GM18868 (cell line): Measurements from ENCODE around the gene GC.
"Not testable (repeated sequence)": the region's sequence is repeated elsewhere in the genome, so short reads cannot be mapped to it uniquely, and the experiment has no call there.

Experiments used
- ATAC-seq: cut with Tn5 transposase; IDR thresholded peaks from one replicate; pipeline ENCODE4 v1.9.1; 2021; ENCODE audit warnings: mild to moderate bottlenecking, moderate library complexity; ENCODE audit not compliant: unreplicated experiment

GC gene

DNA sequence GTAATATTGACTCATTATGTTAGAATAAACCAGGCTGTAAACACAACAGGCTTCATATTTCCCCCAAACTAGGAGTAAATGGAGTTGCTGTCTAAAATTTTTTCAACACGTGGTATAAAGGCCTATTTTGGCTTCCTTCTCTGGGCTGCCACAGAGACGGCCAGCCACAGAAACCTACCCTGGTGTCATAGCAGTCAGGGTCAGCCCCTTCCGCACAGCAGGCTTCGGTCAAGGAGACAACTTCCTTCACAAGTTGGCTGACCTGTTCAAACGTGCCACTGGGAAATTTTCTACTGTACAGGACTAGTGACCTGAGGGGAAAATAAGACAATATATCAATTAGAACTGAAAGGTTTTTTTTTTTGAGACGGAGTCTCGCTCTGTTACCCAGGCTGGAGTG, 15.8 kb downstream of the GC start:
- no peak for ATAC-seq

DNA sequence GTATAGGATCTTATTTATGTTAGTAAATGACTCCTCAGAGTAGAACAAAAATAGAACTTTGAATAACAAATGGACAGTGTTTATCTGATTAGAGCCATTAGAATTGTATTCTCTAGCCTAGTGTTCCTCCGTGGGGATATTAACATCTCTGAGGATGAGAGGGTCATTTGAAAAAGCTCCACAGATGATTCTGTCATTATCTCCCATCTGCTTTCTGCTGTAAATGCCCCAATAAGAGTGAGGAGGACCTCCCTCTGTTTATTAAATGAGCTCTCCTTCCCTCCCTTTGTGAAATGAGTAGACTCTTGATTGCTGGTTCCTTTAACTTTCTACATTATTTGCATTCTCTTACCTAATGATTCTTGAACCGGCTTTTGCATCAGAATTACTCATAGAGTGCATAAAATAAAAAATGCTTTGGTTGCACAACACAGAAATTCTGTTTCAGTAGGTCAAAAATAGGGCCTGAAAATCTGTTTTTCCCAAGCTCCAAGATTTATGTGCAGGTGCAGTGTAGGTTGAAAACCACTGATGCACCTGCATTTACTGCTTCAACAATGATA, 18.0 kb downstream of the GC start:
- no peak for ATAC-seq

DNA sequence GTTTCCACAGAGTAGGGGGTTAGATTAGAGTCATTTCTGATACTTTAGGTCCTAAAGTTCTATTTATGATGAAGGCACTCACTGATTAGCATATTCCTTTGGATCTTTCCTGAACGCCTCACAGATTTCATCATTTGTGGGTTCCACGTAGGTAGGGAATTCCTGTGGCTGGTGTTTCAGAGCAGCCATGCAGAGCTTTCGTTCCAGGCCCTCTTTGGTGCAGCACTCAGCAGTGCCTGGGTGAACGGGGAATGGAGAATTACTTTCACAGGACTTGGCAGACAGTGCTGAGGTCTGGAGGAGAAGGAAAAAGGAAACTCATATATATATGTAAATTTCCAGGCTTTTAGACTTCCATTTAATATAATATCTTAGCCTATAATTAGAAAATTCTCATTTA, 18.5 kb downstream of the GC start:
- no peak for ATAC-seq

DNA sequence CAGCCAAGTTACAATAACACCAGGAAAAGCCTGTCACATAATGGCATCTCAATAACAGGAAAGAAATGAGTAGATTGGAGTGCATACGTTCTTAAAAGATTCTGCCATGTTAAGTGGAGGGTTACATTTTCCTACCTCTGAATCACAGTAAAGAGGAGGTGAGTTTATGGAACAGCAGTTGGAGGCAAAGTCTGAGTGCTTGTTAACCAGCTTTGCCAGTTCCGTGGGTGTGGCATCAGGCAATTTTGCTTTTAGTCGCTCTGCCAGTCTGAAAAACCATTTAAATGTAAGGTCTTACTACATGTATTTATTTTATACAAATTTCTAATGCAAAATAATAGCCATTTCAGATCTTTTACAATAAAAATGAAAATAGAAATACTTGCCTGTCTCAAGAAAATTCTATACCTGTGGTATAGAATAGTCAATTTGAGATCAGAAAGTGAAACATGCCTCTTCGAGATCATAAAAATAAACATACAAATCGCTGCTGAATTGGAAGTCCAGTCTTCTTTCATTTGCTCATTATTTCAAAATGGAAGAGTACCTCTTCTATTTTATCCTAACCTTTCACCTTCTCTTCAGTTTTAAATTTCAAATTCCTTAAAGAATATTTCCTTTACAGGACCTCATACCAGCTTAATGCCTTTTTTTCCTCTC, 31.4 kb downstream of the GC start:
- no peak for ATAC-seq

DNA sequence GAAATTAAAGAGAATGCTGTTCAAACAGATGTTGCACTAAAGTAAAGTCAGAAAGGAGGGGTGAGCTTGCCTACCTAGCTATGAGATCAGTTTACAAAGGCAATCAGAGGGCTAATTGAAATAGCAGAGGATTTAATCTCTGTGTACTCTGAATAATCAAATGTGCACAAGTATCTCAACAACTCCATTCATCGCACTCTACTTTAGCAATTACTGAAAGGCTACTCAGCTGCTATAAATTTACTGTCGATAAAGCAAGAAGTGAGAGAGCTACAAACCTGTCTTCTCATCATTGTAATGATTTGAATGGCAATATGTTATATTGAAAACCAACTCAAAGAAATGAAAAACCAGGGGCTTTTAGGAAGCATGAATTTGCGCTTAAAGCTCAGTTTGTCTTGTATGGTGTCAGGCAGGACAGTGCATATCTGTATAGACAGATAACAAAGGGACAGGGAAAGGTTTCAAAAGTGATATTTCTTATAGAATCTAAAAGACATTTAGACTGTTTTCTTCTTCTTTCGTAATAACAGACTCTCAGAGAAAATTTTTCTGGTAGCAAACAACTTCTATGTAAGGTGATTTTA, 34.8 kb downstream of the GC start:
- no peak for ATAC-seq

DNA sequence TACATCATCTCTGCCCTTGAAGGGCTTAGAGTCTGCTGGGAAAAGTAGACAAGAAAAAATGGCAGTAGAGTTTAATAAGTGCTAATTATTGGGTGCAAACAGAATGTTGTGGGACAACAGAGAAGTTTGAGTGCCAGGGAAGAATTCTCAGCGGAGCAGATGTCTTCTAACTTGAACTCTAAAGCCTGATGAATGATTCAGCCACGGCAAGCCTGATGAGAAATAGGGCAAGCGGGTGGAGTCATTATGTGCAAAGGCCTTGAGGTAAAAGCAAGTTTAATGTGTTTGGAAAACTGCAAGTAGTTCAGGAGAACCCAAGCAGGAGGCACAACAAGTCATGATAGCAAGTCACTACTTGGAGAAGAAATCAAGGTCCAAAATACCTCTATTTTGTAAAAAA, 37.5 kb downstream of the GC start:
- no peak for ATAC-seq

DNA sequence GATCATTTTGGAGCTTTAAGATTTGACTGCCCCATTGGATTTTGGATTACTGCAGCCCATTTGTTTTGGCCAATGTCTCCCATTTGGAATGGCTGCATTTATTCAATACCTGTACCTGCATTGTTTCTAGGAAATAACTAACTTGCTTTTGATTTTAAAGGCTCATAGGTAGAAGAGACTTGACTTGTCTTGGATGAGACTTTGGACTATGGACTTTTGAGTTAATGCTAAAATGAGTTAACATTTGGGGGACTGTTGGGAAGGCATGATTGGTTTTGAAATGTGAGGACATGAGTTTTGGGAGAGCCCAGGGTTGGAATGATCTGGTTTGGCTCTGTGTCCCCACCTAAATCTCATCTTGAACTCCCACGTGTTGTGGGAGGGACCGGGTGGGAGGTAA, 45.1 kb downstream of the GC start:
- not testable (repeated sequence) for ATAC-seq

DNA sequence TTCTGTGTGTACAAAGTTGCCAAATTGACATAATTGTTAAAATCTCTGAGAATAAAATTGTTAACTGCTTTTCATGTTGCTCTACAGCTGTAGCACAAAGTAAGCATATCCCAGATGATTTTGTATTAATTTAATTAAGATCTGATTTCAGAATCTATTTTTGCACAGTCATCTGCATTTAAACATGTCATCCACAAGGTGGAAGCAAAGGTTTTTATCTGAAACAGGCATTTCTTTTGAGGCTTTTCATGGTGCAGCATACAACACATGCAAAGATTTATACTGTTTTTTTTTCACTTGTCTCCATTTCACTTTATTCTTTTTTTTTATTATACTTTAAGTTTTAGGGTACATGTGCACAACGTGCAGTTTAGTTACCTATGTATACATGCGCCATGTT, 51.2 kb downstream of the GC start:
- ATAC-seq = no peak

DNA sequence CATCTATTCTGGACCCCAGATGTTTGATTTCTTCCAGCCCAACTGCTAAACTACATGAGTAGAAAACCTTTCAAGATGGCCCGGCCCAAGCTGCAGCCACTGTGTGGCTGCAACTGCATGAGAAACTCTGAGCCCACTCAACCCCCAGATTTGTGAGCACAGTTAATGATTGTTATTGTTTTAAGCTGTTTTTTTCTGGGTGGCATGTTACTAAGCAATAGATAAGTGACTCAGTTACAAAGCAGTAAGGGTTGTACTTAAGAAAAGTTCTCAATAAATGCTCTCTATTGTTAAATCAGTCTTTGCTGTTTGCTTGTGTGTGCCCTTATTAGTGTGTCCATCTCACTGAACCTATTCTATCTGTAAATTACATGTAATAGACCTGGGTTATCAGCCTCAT, 51.8 kb downstream of the GC start:
- no peak for ATAC-seq

DNA sequence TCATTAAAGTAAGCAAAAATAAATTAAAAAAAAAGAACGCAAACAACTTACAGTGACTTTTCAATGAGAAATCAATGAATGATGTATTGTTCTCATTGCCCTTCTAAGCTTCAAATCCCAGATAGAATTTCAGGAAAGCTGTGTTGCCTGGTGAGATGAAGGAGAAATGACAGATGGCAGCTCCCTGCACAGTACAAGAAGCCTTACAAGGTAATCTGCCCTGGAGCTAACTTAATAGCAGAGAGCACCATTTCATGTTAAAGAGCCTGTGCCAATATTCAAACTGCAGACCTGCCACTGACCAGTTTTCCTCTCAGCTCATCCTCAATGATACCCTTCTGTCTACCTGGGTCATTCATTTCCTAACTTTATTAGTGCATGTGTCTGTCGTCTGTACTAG, 54.0 kb downstream of the GC start:
- no peak for ATAC-seq

DNA sequence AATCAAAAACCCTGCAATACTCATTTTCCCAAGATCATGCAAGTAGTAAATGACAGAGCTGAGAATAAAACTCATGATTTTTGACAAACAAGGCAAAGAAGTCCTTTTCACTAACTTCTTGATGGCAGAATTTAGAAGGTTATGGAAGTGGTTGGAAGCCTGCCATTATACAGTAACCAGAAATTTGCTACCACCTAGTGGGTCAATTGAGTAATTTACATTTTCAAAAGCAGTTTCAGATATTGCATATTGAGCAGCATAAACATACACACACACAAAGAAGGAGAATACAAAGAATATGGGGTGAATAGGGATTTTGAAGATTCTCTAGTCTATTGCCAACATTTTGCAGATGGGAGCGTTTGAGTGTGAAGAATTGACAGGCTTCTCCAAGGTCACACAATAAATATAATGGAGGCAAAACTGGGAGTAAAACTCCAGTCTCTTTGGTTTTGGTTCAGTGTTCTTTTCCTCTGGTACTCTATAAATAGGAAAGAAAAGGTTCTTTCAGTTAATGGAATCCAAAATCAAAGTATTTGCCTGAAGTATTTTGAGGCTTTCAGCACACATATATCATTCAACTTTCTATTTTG, 70.2 kb downstream of the GC start:
- ATAC-seq = peak; percentile 78

DNA sequence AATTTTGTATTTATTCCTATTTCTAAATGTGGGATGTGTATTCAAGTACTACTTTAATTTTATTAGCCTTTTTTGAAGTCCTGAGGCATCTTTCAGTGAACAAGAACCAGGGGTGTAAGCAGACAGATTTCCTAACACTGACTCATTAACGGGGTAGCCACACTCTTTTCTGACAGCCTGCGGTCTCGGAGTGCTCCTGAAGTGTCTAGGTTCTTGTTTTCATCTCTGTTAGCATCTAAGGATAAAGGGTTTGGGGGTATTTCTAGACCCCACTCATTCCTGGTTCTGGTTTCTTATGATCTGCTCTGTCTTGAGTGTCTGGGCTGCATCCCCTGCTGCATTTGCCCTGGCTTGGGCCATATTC, 71.9 kb downstream of the GC start:
- ATAC-seq = no peak

DNA sequence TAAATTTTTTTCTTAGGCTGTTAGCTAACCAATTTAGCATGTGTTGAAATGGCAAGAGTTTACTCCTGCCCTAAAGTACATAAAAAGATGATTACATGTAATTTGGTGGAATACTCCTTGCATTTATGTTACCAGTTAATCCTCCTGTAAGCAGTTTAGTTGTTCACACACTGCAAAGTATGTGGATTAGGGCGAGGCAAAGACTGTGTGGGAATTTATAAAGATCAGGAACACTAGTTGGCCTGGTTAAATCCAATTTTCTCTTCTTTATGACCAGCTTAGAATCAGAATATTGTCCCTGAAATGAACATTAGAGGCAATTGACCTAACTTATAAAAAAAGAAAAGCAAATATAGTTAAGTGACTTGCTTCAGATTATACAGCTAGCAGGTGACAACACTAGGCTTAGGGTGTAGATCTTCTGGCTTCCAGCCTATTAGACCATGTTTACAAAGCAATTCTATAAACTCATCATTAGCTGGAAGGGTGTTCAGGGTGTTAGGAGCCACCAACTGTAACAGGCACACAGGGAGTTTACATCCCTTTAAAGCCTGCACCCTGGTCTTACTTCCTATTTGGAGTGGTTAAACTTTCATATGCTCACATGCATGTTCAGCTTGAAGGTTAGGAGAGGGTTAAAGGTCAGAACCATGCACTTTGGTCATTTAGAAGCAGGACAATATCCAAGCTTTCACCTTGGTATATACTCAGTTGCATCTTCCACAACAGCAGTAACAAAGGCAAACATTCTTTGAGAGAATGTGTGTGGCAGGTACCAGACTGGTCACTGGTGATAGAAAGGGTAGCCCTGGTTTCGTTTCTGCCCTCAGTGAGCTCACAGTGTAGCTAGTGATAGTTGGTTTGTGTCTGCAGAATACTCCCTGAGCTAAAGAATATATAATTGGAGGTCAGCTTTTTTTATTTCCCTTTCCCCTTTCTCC, 72.6 kb downstream of the GC start:
- no peak for ATAC-seq

DNA sequence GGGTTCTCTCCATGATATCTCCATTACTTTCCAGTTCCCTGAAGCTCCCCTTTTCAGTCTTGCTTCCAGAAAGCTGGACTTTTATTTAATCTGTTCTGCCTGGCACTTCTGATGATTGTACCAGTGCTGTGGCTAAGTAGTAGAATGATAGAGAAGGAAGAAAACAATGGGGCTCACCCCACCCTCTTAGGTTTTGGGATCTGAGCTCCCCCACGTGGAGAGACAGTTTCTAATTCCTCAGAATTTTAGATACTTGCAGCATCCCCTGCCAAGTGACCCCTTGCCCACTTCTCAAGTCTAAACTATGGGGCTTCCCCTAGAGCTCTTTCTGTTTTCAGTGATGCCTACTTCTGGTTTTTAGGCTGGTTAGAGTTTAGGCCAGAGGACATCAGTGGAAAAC, 73.9 kb downstream of the GC start:
- no peak for ATAC-seq

DNA sequence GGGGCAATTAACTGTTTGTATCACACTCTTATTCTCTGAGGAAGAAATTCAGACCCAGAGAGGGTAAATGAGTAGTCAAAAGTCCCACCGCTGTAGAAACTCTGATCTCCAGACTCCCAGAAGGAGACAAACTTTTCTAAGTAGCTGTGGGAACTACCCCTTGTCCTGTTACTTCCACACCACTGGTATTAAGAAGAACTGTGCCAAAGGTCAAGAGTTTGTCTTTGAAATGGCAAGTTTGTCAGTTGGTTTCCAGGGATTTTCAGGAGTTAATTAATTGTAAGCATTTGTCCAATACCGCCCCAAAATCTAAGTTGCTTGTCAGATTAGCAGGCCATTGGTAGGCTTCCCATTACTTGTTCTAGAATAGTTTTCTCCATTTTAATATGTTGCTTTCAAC, 85.7 kb downstream of the GC start:
- no peak for ATAC-seq

DNA sequence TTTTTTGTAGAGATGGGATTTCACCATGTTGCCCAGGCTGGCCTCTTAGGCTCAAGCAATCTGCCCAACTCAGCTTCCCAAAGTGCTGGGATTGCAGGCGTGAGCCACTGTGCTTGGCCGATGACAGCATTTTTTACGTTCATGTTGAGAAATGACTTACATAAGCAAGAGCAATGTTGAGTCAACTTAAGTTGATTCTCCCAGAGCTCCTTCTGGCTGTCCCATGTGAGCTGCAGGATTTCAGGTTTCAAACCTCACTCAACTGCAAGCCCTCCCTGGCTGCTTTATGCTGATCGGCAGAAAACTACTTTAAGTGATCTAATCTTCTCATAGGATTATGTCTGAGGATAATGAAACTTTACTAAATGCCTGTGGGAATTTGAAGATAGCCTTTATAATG, 86.8 kb downstream of the GC start:
- ATAC-seq = no peak

DNA sequence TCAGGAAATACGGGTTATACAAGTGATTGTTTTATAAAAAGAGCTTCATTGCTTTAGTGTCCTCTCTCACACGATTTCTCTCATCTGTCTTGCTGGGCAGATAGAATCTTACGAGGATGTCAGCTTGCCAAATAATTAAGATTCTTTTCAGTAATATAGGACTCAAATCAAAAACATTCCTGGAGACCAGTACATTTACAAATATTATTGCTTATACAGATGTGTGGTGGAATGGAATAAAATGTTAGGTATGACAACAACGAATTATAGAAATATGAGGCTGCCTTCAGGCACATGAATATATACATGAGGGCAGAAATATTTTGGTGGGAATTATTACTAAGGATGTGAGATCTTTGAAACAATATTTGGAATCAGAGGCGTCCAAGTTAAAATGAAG, 88.9 kb downstream of the GC start:
- ATAC-seq = no peak

DNA sequence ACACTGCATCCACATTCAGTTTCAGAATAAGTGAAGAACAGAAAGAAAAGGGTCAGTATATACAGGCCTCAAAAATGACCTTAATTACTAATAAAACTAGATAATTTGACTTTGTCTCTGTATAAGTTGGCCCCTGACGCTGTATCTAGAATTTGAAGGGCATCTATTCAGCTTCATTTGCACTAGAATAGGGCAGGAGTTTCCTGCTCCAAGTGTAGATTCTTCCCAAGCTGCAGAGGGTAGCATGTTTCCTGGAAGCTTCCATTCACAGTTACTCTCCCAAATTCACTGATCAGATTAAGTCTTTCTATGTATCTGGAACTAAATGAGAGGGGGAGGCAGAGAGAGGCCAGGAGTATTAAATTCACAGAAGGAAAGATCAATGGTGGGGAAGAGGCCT, 90.9 kb downstream of the GC start:
- no peak for ATAC-seq

DNA sequence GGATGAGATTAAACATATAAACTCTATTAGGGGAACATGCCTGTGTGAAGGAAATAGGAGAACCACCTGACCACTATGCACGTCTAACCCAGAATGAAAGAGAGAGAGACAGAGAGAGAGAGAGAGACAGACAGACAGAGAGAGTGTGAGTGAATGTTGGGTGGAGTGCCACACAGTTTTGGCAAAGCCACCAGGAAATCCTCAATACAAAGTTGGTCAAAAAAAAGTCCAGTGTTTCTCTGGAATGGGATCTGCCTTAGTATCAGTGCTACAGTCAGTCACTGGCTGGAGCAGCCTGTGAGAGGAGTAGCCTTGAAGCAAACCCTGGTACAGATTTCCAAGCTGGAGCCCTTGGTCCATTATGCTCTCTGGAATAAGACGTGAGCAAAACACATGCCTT, 91.7 kb downstream of the GC start:
- ATAC-seq = no peak
